Measurements from ENCODE around the gene PCNX3. TPM values are rescaled to one million over a fixed set of nuclear protein-coding genes. Genes with fewer than 3 reads are reported as not detected.

Gene PCNX3
- polyA plus RNA-seq, 1 experiment = 9.7 TPM

DNA sequence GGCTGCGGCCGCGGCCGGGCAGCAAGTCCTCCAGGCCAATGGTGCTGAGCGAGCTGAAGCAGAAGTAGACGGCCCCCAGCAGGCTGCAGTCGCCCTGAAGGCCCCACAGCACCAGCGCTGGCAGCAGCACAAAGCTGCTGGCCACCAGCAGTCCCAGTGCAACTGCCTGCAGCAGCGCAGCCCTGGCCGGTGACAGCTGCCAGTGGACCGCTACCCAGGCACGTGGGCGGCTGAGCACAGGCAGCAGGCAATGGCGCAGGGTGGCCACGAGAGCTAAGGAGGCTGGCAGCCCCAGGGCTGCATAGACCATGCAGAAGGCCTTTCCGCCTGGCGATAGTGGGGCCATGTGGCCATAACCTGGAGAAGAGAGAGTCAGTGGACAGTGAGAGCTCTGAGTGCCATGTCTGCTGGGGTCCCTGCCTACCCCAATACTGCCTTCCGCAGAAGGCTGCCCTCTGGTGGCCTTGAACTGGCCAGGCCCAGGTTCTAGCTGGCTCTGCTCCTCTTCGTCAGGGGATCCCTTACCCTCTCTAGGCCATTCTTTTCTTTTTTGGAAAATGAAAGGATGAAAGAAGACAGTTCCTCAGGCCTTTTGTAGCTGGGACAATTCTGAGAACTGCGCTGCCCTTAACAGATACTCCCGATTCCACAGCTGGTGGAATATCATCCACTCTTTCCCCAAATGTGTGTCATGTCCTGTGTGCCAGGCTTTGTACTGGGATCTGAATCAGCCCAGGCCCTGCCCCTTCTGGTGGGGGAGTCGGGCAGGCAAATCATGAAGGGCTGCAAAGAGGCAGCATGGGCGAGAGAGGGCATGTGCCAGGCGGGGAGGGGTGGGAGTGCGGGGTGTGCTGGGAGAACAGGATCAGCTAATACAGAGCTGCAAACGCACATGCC, 21.8 kb upstream of the PCNX3 start:
- CTCF ChIA-PET = interaction anchor here (0.6 to 3.8 kb wide), 22 partner anchors 8 to 227 kb away, joined by 3 to 48 read pairs (median 6); partner anchors contain the start of genes EHBP1L1, FAM89B, PCNX3 and SCYL1
- no peaks in the 10 kb centered on the region for H3K9me3 ChIP-seq (ENCODE audit: control insufficient read depth, insufficient read depth, low read length)
- no peak for DNase-seq (ENCODE audit: low read depth, low spot score)
- TF ChIP-seq, protein P1, sequence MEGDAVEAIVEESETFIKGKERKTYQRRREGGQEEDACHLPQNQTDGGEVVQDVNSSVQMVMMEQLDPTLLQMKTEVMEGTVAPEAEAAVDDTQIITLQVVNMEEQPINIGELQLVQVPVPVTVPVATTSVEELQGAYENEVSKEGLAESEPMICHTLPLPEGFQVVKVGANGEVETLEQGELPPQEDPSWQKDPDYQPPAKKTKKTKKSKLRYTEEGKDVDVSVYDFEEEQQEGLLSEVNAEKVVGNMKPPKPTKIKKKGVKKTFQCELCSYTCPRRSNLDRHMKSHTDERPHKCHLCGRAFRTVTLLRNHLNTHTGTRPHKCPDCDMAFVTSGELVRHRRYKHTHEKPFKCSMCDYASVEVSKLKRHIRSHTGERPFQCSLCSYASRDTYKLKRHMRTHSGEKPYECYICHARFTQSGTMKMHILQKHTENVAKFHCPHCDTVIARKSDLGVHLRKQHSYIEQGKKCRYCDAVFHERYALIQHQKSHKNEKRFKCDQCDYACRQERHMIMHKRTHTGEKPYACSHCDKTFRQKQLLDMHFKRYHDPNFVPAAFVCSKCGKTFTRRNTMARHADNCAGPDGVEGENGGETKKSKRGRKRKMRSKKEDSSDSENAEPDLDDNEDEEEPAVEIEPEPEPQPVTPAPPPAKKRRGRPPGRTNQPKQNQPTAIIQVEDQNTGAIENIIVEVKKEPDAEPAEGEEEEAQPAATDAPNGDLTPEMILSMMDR (IDR thresholded peaks at IDR 0.05; ENCODE audit: low read depth, low read length) = peak; percentile 75
- no peak overlapping the region for H3K27ac ChIP-seq (ENCODE audit: low read depth, low read length)
- no peaks in the 10 kb centered on the region for H3K27me3 ChIP-seq (ENCODE audit: control insufficient read depth, insufficient read depth, low read length)
- POLR2A ChIA-PET = interaction anchor here (0.5 to 1.7 kb wide), 8 partner anchors 11 to 228 kb away, joined by 3 to 17 read pairs (median 4); partner anchors contain the start of gene PCNX3
- no peak overlapping the region for H3K4me3 ChIP-seq (ENCODE audit: low read depth, low read length)

DNA sequence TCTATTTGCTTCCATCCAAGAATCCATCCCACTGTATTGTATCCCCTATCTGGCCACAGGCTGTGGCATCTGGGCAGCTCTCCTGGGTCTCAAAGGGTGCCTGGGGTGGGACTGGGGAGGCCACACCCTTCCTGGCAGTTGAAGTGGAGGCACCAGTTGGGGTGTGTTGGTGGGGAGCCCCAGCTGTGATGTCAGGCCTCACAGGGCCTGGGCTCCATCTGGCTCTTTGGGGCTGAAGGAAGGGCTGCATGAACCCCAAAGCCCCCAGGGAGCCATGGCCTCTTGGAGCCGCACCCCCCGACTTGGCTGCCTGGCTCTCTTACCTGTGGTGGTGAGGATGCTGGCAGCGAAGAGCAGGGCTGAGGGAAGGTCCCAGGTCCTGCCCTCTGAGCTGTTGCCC, 20.4 kb upstream of the PCNX3 start:
- DNase-seq (ENCODE audit: low read depth, low spot score) = no peak
- POLR2A ChIA-PET = interaction anchor here (1.3 to 1.5 kb wide), 2 partner anchors 9 to 18 kb away, joined by 4 read pairs; no protein-coding TSS in a partner anchor
- Histone ChIP-seq H3K9me3 (ENCODE audit: control insufficient read depth, insufficient read depth, low read length) (no peaks in the 10 kb centered on the region), H3K27me3 (ENCODE audit: control insufficient read depth, insufficient read depth, low read length) (no peaks in the 10 kb centered on the region), H3K4me3 (ENCODE audit: low read depth, low read length) (no peak overlapping the region), H3K27ac (ENCODE audit: low read depth, low read length) (no peak overlapping the region)
- CTCF ChIA-PET = interaction anchor here (2.7 to 3.8 kb wide), 2 partner anchors 18 to 54 kb away, joined by 17 to 48 read pairs; no protein-coding TSS in a partner anchor
- TF ChIP-seq, protein P1 (IDR thresholded peaks at IDR 0.05; ENCODE audit: low read depth, low read length) = no peak

DNA sequence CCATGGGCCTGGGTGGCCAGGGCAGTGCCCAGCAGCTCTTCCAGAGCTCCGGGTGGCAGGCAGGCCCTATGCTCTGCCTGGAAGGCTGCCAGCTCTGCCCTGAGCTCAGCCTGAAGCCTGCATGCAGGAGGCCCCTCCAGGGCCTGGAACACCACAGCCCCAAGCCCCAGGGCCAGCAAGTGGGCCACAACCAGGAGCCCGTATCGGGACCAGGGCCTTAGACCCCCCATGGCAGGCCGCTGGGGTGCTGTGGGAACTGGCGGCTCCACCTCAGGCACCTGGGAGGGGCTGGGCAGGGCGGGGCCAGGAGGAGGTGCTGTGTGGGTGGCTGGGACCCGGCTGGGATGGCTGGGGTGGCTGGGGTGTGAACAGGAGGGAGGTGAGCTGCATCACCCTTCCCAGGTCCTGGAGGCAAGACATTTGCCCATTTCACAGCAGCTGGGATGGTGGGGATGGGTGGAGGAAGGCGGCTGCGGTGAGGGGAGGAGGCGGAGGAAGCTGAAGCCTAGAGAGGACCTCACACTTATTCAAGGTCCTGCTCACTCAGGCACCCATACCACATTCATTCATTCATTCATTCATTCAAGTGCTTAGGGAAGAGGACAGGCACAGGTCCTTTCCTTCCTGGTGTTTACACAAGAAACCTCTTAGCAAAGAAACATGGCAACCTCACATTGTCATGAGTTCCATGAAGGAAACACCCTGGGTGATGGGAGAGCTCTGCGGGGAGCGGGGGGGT, 19.9 kb upstream of the PCNX3 start, which contains the start of gene KCNK7:
TSS of gene KCNK7 (minus strand) at position 258 of the 739 bp plus-strand sequence. CDS start at position 230, 28 bp downstream.
- Histone ChIP-seq H3K4me3 (ENCODE audit: low read depth, low read length) (no peak within 1 kb of the TSS), H3K27ac (ENCODE audit: low read depth, low read length) (no peak within 1 kb of the TSS), H3K9me3 (ENCODE audit: control insufficient read depth, insufficient read depth, low read length) (no peaks in the 10 kb centered on the region), H3K27me3 (ENCODE audit: control insufficient read depth, insufficient read depth, low read length) (no peaks in the 10 kb centered on the region)
- TF ChIP-seq, protein P1 (IDR thresholded peaks at IDR 0.05; ENCODE audit: low read depth, low read length) = no peak
- ChIA-PET CTCF (interaction anchor here (2.7 to 3.8 kb wide), 2 partner anchors 18 to 54 kb away, joined by 17 to 48 read pairs; no protein-coding TSS in a partner anchor), POLR2A (interaction anchor here (1.3 to 1.5 kb wide), 2 partner anchors 9 to 19 kb away, joined by 4 read pairs; no protein-coding TSS in a partner anchor)
- no peak for DNase-seq (ENCODE audit: low read depth, low spot score)

DNA sequence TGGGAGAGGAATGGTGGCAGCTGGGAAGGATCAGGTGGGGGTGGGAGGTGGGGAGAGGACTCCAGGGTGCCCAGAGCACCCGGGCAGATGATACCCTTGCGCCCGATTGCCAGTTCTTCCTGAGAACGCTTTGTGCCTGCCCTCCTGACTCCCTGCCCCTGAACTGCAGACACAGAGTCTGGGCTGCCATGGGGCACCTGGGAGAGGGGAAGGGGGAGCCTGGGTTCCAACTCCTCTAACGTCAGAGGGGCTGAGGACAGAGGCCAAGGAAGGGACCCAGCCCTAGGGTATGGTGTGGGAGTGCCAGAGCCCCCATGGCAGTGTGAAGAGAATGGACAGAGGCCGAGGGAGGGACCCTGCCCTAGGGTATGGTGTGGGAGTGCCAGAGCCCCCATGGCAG, 19.1 kb upstream of the PCNX3 start:
- no peak for DNase-seq (ENCODE audit: low read depth, low spot score)
- H3K27me3 ChIP-seq (ENCODE audit: control insufficient read depth, insufficient read depth, low read length) = no peaks in the 10 kb centered on the region
- H3K9me3 ChIP-seq (ENCODE audit: control insufficient read depth, insufficient read depth, low read length) = no peaks in the 10 kb centered on the region
- TF ChIP-seq, protein P1 (IDR thresholded peaks at IDR 0.05; ENCODE audit: low read depth, low read length) = no peak
- no peak overlapping the region for H3K4me3 ChIP-seq (ENCODE audit: low read depth, low read length)
- no peak overlapping the region for H3K27ac ChIP-seq (ENCODE audit: low read depth, low read length)
- ChIA-PET POLR2A (interaction anchor here (0.7 kb wide), 1 partner anchor 56 kb away, joined by 3 read pairs; no protein-coding TSS in a partner anchor), CTCF (no interaction called here)

Data from AG04450 (cell line).